CD4-positive, alpha-beta T cell (primary cell): ENCODE results near the gene USH1G. TPM values are rescaled to one million over a fixed set of nuclear protein-coding genes. Genes with fewer than 3 reads are reported as not detected.

Experiments
- ATAC-seq: fragments of 200-7000 bp; cut with Tn5 transposase; one replicate; pipeline ENCODE4 v1.10.0; 2022; ENCODE audit warnings: mild to moderate bottlenecking; ENCODE audit not compliant: poor library complexity
- CTCF ChIA-PET: fragments of 350-600 bp; sonication (Branson Sonifier 250); formaldehyde crosslinking; loops from one replicate; lab custom pipeline; 2021; ENCODE audit warnings: antibody characterized with exemption, inconsistent platforms; lab: Charles Lee
- POLR2A ChIA-PET: fragments of 350-600 bp; sonication (Branson Sonifier 250); formaldehyde crosslinking; loops from one replicate; lab custom pipeline; 2021; ENCODE audit warnings: antibody characterized with exemption, inconsistent platforms; lab: Charles Lee
- DNase-seq, 14 experiments: peaks; one replicate each; pipeline ENCODE4 v3.0.0-alpha.2; 2013 to 2020; ENCODE audit warnings: mixed read lengths in 2 of 14
- H3K27ac ChIP-seq, 2 donors: one replicate each; pipeline versions ENCODE4 v1.5.1 to v1.7.0; 2013; ENCODE audit warnings: low read length in 2 of 2, low read depth in 1 of 2, mild to moderate bottlenecking in 1 of 2
- H3K27me3 ChIP-seq, 2 experiments: 1 replicate in 1 of 2; 2 replicates in 1 of 2; pipeline versions ENCODE4 v1.6.1 to v1.7.0; 2013; ENCODE audit warnings: low read length in 2 of 2, control low read depth in 1 of 2, mild to moderate bottlenecking in 1 of 2, moderate library complexity in 1 of 2; ENCODE audit not compliant: insufficient read depth in 2 of 2, control insufficient read depth in 1 of 2
- H3K36me3 ChIP-seq: one replicate; pipeline ENCODE4 v1.6.1; 2013; ENCODE audit warnings: low read length, control low read depth; ENCODE audit not compliant: insufficient read depth
- H3K4me1 ChIP-seq: one replicate; pipeline ENCODE4 v1.6.1; 2013; ENCODE audit warnings: low read length, control low read depth; ENCODE audit not compliant: insufficient read depth
- H3K4me3 ChIP-seq: one replicate; pipeline ENCODE4 v1.5.1; 2013; ENCODE audit warnings: mild to moderate bottlenecking, low read length, moderate library complexity
- H3K9me3 ChIP-seq, 2 experiments: 1 replicate in 1 of 2; 2 replicates in 1 of 2; pipeline versions ENCODE4 v1.6.1 to v1.7.0; 2013; ENCODE audit warnings: low read length in 2 of 2, mild to moderate bottlenecking in 2 of 2, control low read depth in 1 of 2, moderate library complexity in 1 of 2; ENCODE audit not compliant: control insufficient read depth in 1 of 2, insufficient read depth in 1 of 2
- H3K27ac Mint-ChIP-seq: one replicate; pipeline ENCODE4 v1.8.0; 2020; ENCODE audit warnings: mixed read lengths
- H3K27me3 Mint-ChIP-seq: one replicate; pipeline ENCODE4 v1.8.0; 2021; ENCODE audit warnings: mixed read lengths
- H3K36me3 Mint-ChIP-seq: one replicate; pipeline ENCODE4 v1.8.0; 2021; ENCODE audit warnings: low read depth, mixed read lengths
- H3K4me1 Mint-ChIP-seq: one replicate; pipeline ENCODE4 v1.8.0; 2021; ENCODE audit warnings: low read depth, mixed read lengths
- H3K4me3 Mint-ChIP-seq: one replicate; pipeline ENCODE4 v1.8.0; 2020; ENCODE audit warnings: mild to moderate bottlenecking, mixed read lengths
- H3K9me3 Mint-ChIP-seq: one replicate; pipeline ENCODE4 v1.8.0; 2020; ENCODE audit warnings: mixed read lengths
- intact Hi-C, 2 experiments: fragments of 100-400 bp; cut with DNase I in 1 of 2; cut with micrococcal nuclease in 1 of 2; formaldehyde crosslinking; loops; one replicate each; pipeline versions ENCODE4 v1.15.1 to v1.9.0; 2023 to 2025; cut with DNase I, micrococcal nuclease
- total RNA-seq, 174 experiments: library from RNA in 2 of 174; stranded (reverse) in 2 of 174; gene quantifications; one replicate each; pipeline ENCODE4 v1.2.3 and lab custom pipeline; 2021 to 2026
- TF ChIP-seq, protein P1 (sequence below): fragments of 200-600 bp; IDR thresholded peaks from one replicate; pipeline ENCODE4 v1.8.0; 2022; ENCODE audit warnings: antibody characterized with exemption, mild to moderate bottlenecking

The USH1G gene
- total RNA-seq, 2 experiments from 2014 or later, result not detected

DNA sequence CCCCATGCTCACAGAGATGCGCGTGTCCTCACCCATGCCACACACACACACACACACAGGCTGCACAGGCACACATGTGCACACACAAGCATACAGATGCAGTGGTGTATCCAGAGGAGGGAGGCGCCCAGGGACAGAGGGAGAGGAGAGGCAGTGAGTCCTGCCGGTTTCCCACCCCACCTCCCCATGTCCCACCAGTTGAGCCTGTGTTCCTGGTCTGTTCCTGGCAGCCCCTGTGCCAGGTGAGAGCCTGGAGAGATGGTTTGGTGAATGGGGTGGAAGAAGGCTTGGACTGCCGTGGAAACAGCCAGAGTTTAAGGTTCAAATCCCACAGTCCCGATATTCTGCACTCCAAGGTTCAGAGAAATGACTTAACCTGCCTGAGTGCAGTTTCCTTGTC, 19.4 kb downstream of the USH1G start:
- Mint-ChIP-seq H3K9me3 (no peaks in the 10 kb centered on the region), H3K4me3 (no peak overlapping the region), H3K36me3 (no peaks in the 10 kb centered on the region), H3K27ac (no peak overlapping the region), H3K4me1 (no peaks in the 10 kb centered on the region), H3K27me3 (peaks cover 8% of the 10 kb centered on the region)
- peaks cover 12 to 13% of the 10 kb centered on the region in 2 experiments for H3K27me3 ChIP-seq
- H3K36me3 ChIP-seq, result no peaks in the 10 kb centered on the region
- ChIA-PET POLR2A (no interaction called here), CTCF (no interaction called here)
- H3K27ac ChIP-seq, result no peak overlapping the region
- H3K4me3 ChIP-seq, result no peak overlapping the region
- intact Hi-C loops, result no loop called here
- H3K9me3 ChIP-seq, result peaks cover 0 to 6% of the 10 kb centered on the region in 2 experiments
- TF ChIP-seq, protein P1, sequence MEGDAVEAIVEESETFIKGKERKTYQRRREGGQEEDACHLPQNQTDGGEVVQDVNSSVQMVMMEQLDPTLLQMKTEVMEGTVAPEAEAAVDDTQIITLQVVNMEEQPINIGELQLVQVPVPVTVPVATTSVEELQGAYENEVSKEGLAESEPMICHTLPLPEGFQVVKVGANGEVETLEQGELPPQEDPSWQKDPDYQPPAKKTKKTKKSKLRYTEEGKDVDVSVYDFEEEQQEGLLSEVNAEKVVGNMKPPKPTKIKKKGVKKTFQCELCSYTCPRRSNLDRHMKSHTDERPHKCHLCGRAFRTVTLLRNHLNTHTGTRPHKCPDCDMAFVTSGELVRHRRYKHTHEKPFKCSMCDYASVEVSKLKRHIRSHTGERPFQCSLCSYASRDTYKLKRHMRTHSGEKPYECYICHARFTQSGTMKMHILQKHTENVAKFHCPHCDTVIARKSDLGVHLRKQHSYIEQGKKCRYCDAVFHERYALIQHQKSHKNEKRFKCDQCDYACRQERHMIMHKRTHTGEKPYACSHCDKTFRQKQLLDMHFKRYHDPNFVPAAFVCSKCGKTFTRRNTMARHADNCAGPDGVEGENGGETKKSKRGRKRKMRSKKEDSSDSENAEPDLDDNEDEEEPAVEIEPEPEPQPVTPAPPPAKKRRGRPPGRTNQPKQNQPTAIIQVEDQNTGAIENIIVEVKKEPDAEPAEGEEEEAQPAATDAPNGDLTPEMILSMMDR, result no peak
- no peaks in the 10 kb centered on the region for H3K4me1 ChIP-seq
- ATAC-seq, result no peak
- no peak for DNase-seq

DNA sequence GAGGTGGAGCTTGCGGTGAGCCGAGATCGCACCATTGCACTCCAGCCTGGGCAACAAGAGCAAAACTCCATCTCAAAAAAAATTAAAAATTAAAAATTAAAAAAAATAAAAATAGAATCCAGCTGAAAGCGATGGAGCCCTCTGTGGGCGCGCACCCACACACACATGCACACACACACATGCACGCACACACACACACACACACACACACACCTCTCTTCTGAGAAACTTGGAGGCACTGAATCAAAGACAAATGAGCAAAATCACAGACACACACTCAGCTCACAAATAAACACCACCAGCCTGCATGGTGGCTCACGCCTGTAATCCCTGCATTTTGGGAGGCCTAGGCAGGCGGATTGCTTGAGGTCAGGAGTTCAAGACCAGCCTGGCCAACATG, 20.0 kb downstream of the USH1G start:
- ATAC-seq, result no peak

DNA sequence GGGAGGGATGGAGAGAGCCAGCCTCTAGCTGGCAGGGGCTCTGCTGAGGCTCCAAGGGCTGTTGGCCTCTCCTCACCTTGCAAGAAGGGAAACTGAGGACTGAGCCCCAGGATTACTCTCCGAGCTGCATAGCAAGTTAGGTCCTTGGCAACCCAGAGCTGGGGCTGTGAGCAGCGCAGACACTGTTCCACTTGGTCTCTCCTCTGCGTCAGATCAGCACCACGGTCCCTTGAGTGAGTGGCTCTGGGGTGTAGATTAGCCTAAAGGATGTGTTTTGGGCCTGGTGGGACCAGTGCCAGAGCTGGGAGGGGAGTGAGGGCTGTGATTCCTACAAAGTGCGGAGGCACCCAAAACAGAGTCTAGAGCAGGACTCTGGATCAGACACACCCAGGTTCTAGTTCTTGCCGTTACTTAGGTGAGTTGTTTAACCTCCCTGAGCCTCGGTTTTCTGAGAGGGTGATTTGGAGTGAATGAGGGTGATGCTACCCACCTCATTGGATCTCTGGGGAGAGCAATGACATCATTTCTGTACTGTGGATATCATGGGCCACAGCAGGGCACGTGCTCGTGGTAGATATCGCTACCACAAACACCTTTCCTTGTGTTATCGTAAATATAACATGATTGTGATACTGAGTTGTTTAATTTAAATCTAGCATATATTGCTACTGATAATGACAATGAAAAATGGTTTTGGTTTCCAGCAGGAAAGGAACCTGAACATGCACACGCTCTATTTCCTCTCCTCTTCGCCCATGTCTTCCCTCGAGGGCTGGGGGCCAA, 21.5 kb downstream of the USH1G start:
- no peaks in the 10 kb centered on the region for H3K9me3 Mint-ChIP-seq
- TF ChIP-seq, protein P1, result no peak
- no peaks in the 10 kb centered on the region for H3K4me1 Mint-ChIP-seq
- ChIA-PET CTCF (no interaction called here), POLR2A (no interaction called here)
- Histone ChIP-seq H3K27ac (no peak overlapping the region), H3K4me3 (no peak overlapping the region), H3K9me3 (peaks cover 0 to 6% of the 10 kb centered on the region in 2 experiments), H3K36me3 (no peaks in the 10 kb centered on the region), H3K4me1 (no peaks in the 10 kb centered on the region), H3K27me3 (peaks cover 12 to 13% of the 10 kb centered on the region in 2 experiments)
- no peak overlapping the region for H3K4me3 Mint-ChIP-seq
- no peak for ATAC-seq
- H3K27me3 Mint-ChIP-seq, result peaks cover 16% of the 10 kb centered on the region
- intact Hi-C loops, result no loop called here
- H3K27ac Mint-ChIP-seq, result no peak overlapping the region
- DNase-seq, result no peak
- H3K36me3 Mint-ChIP-seq, result no peaks in the 10 kb centered on the region

More for the DNA sequence above, 20.0 kb downstream of the USH1G start:
- peaks cover 0 to 6% of the 10 kb centered on the region in 2 experiments for H3K9me3 ChIP-seq
- no peak for DNase-seq
- Mint-ChIP-seq H3K4me1 (no peaks in the 10 kb centered on the region), H3K9me3 (no peaks in the 10 kb centered on the region), H3K27me3 (peaks cover 8% of the 10 kb centered on the region), H3K4me3 (no peak overlapping the region), H3K36me3 (no peaks in the 10 kb centered on the region), H3K27ac (no peak overlapping the region)
- no peaks in the 10 kb centered on the region for H3K4me1 ChIP-seq
- TF ChIP-seq, protein P1, result no peak
- POLR2A ChIA-PET, result no interaction called here
- CTCF ChIA-PET, result no interaction called here
- peaks cover 12 to 13% of the 10 kb centered on the region in 2 experiments for H3K27me3 ChIP-seq
- H3K27ac ChIP-seq, result no peak overlapping the region
- no peak overlapping the region for H3K4me3 ChIP-seq
- intact Hi-C loops, result no loop called here
- no peaks in the 10 kb centered on the region for H3K36me3 ChIP-seq
